K562 (cell line): ENCODE measurements around the gene CCDC88C. TPM values are rescaled to one million over a fixed set of nuclear protein-coding genes. Genes with fewer than 3 reads are reported as not detected.

Source experiments
- ATAC-seq: fragments of 200-7000 bp; cut with Tn5 transposase; 3 replicates; pipeline ENCODE4 v1.9.1; 2020; ENCODE audit warnings: moderate library complexity
- BruUV-seq: library from RNA; stranded (reverse); fragments of 400-500 nt; replicated peaks from 2 replicates; lab custom pipeline; 2021; lab: Mats Ljungman, UMichigan
- CTCF ChIA-PET: fragments of 300-600 bp; formaldehyde crosslinking; extraction: SDS; loops from one replicate; lab custom pipeline; 2021; ENCODE audit warnings: low intra/inter-chr PET ratio; lab: Yijun Ruan, JAX
- POLR2A ChIA-PET: fragments of 300-600, 350-650 bp; sonication (Branson Sonifier 250); formaldehyde crosslinking; extraction: SDS; loops from one replicate; lab custom pipeline; 2021; ENCODE audit warnings: antibody characterized with exemption, inconsistent platforms; lab: Yijun Ruan, JAX
- DNase-seq, 4 experiments: peaks; one replicate each; pipeline versions ENCODE4 v3.0.0 to v3.0.0-alpha.2; 2011 to 2018; ENCODE audit warnings: low spot score in 3 of 4, mixed read lengths in 3 of 4; ENCODE audit errors: extremely low read depth in 1 of 4
- FAIRE-seq: peaks from 2 replicates; lab custom pipeline; 2011; peaks lifted over from hg19 to GRCh38; lab: Jason Lieb, UNC
- H2AFZ ChIP-seq: 2 replicates; pipeline ENCODE4 v1.6.0; 2011; ENCODE audit warnings: low read depth, low read length, control low read depth, inconsistent platforms
- H3K27ac ChIP-seq: fragments of 200-600 bp; 3 replicates; pipeline ENCODE4 v1.8.0; 2011; ENCODE audit warnings: low read depth, mild to moderate bottlenecking, control low read depth, inconsistent platforms, low read length, moderate library complexity, mixed read lengths; ENCODE audit errors: extremely low read depth
- H3K27me3 ChIP-seq, 2 experiments: fragments of 300-600 bp in 1 of 2; 2 replicates in 1 of 2; 3 replicates in 1 of 2; pipeline versions ENCODE4 v1.6.0 to v1.8.0; 2011; ENCODE audit warnings: inconsistent platforms in 2 of 2, low read length in 2 of 2, mild to moderate bottlenecking in 1 of 2, mixed read lengths in 1 of 2, moderate library complexity in 1 of 2; ENCODE audit not compliant: control insufficient read depth in 2 of 2, insufficient read depth in 2 of 2
- H3K36me3 ChIP-seq: fragments of 300-600 bp; 3 replicates; pipeline ENCODE4 v1.8.0; 2011; ENCODE audit warnings: mild to moderate bottlenecking, low read length, inconsistent platforms; ENCODE audit not compliant: control insufficient read depth, insufficient read depth
- H3K4me1 ChIP-seq, 2 experiments: fragments of 200-600 bp in 1 of 2; replicated peaks in 1 of 2; 2 replicates in 1 of 2; 3 replicates in 1 of 2; pipeline versions ENCODE4 v1.5.1 to v1.8.0; 2011; ENCODE audit warnings: inconsistent platforms in 2 of 2, low read length in 2 of 2, mild to moderate bottlenecking in 1 of 2, mixed read lengths in 1 of 2, moderate library complexity in 1 of 2; ENCODE audit not compliant: control insufficient read depth in 2 of 2, insufficient read depth in 2 of 2
- H3K4me2 ChIP-seq: 2 replicates; pipeline ENCODE4 v1.6.1; 2011; ENCODE audit warnings: low read length, control low read depth, inconsistent platforms, mixed read lengths; ENCODE audit not compliant: insufficient read depth
- H3K4me3 ChIP-seq: fragments of 200-600 bp; sonication (generic), shearing (Covaris generic); 2 replicates; pipeline ENCODE4 v1.5.1; 2016; ENCODE audit warnings: control low read depth, inconsistent platforms
- H3K79me2 ChIP-seq: fragments of 200-600 bp; 3 replicates; pipeline ENCODE4 v1.8.0; 2011; ENCODE audit warnings: low read length, inconsistent platforms; ENCODE audit not compliant: control insufficient read depth, insufficient read depth
- H3K9ac ChIP-seq, 2 experiments: 2 replicates each; pipeline versions ENCODE4 v1.6.0 to v1.6.1; 2011; ENCODE audit warnings: low read depth in 2 of 2, low read length in 2 of 2, control low read depth in 1 of 2, inconsistent platforms in 1 of 2, mild to moderate bottlenecking in 1 of 2, mixed read lengths in 1 of 2; ENCODE audit not compliant: insufficient read depth in 1 of 2
- H3K9me1 ChIP-seq: one replicate; pipeline ENCODE4 v1.6.0; 2011; ENCODE audit warnings: inconsistent platforms, mild to moderate bottlenecking, low read length, moderate library complexity; ENCODE audit not compliant: control insufficient read depth, insufficient read depth
- H3K9me3 ChIP-seq: replicated peaks from 2 replicates; pipeline ENCODE4 v1.5.1; 2011; ENCODE audit warnings: low read depth, low read length, inconsistent platforms; ENCODE audit not compliant: control insufficient read depth, insufficient read depth
- H4K20me1 ChIP-seq: replicated peaks from 2 replicates; pipeline ENCODE4 v1.6.1; 2011; ENCODE audit warnings: low read length, inconsistent platforms, mixed read lengths; ENCODE audit not compliant: control insufficient read depth, insufficient read depth
- HNRNPK ChIP-seq: fragments of 200-400 bp; formaldehyde crosslinking; IDR thresholded peaks from one replicate; pipeline ENCODE4 v1.6.1; 2018; ENCODE audit warnings: mild to moderate bottlenecking, low read depth, low read length; ENCODE audit not compliant: poor library complexity, severe bottlenecking
- MAX ChIP-seq: sonication (generic); formaldehyde crosslinking; IDR thresholded peaks from 2 replicates; pipeline ENCODE4 v1.9.0; 2022; ENCODE audit warnings: mild to moderate bottlenecking, missing genetic modification reagents
- MYNN ChIP-seq, 2 experiments: sonication (generic); formaldehyde crosslinking in 1 of 2; IDR thresholded peaks; 2 replicates each; pipeline versions ENCODE4 v1.5.0 to v1.6.1; 2016 to 2020; ENCODE audit warnings: antibody characterized with exemption in 1 of 2, missing genetic modification reagents in 1 of 2
- SRF ChIP-seq, 2 experiments: fragments of 250-450, 450-650 bp in 1 of 2; sonication (Bioruptor Pico) in 1 of 2; sonication (generic) in 1 of 2; formaldehyde crosslinking; IDR thresholded peaks; 2 replicates each; pipeline versions ENCODE4 v1.5.0 to v1.5.1; 2020 to 2022; ENCODE audit warnings: mild to moderate bottlenecking in 1 of 2, missing genetic modification reagents in 1 of 2
- ZBTB26 ChIP-seq: fragments of 450-650 bp; formaldehyde crosslinking; IDR thresholded peaks from 2 replicates; pipeline ENCODE4 v1.4.0; 2022; ENCODE audit warnings: missing genetic modification characterization
- ZNF3 ChIP-seq: fragments of 250-450 bp; sonication (Bioruptor Pico); IDR thresholded peaks from 2 replicates; pipeline ENCODE4 v1.5.0; 2021; ENCODE audit warnings: mild to moderate bottlenecking, moderate library complexity
- ZNF324 ChIP-seq: fragments of 250-450 bp; sonication (Bioruptor Pico); IDR thresholded peaks from 2 replicates; pipeline ENCODE4 v1.4.0; 2020; ENCODE audit warnings: mild to moderate bottlenecking
- ZNF347 ChIP-seq: fragments of 450-650 bp; formaldehyde crosslinking; IDR thresholded peaks from 2 replicates; pipeline ENCODE4 v1.4.0; 2020; ENCODE audit warnings: low read depth, mild to moderate bottlenecking, moderate library complexity
- ZNF354B ChIP-seq: fragments of 250-450 bp; sonication (Bioruptor Pico); IDR thresholded peaks from 2 replicates; pipeline ENCODE4 v1.4.0; 2020
- ZNF830 ChIP-seq: fragments of 250-450 bp; sonication (Bioruptor Pico); IDR thresholded peaks from 2 replicates; pipeline ENCODE4 v1.5.0; 2021; ENCODE audit warnings: mild to moderate bottlenecking
- WGBS: fragments of 100-300 bp; shearing (Covaris generic); methylation state at CpG from one replicate; pipeline ENCODE4 v1.1.6; 2016; ENCODE audit warnings: low coverage, mixed read lengths; ENCODE audit not compliant: insufficient coverage; ENCODE audit errors: missing lambda C conversion rate; 5-methylcytosine and 5-hydroxymethylcytosine counted together
- in situ Hi-C: fragments of 300-500 bp; cut with MboI; formaldehyde crosslinking; loops from 4 replicates; pipeline ENCODE4 v1.15.0; 2018; ENCODE audit warnings: inconsistent platforms, mixed read lengths
- intact Hi-C: fragments of 100-400 bp; cut with micrococcal nuclease; formaldehyde crosslinking; loops from 2 replicates; pipeline ENCODE4 v1.14.2; 2022
- polyA plus RNA-seq, 8 experiments: library from polyadenylated mRNA; depleted of rRNA in 4 of 8; stranded (reverse) in 5 of 8; unstranded in 3 of 8; fragments of >200 nt; fragmentation: Nextera tagmentation in 2 of 8; fragmentation: Illumina TruSeq in 1 of 8; extraction: Ambion mirVana in 2 of 8; extraction: Trizol in 1 of 8; gene quantifications; 2 replicates each; pipeline versions ENCODE4 v1.2.1 to v1.2.3, GENCODE V29; 2011 to 2014; ENCODE audit warnings: inconsistent platforms in 1 of 8, missing spikeins in 1 of 8
- total RNA-seq, 7 experiments: library from RNA; depleted of rRNA in 6 of 7; stranded (reverse); fragments of >200 nt in 6 of 7; fragmentation: Illumina TruSeq in 2 of 7; extraction: Trizol in 2 of 7; gene quantifications; 2 replicates each; pipeline versions ENCODE4 v1.2.1 to v1.2.3, GENCODE V29; 2011 to 2021; ENCODE audit warnings: low replicate concordance in 1 of 7
- TF ChIP-seq, protein P1 (sequence below): fragments of 450-650 bp; formaldehyde crosslinking; IDR thresholded peaks from 2 replicates; pipeline ENCODE4 v1.4.0; 2020; ENCODE audit warnings: mild to moderate bottlenecking, moderate library complexity
- TF ChIP-seq, protein P2 (sequence below), 2 experiments: fragments of 450-650 bp in 1 of 2; sonication (generic) in 1 of 2; formaldehyde crosslinking; conservative IDR thresholded peaks; 2 replicates each; pipeline versions ENCODE4 v1.4.0 to v1.8.1; 2020 to 2022; ENCODE audit warnings: mild to moderate bottlenecking in 1 of 2, missing genetic modification reagents in 1 of 2
- TF ChIP-seq, protein P3 (sequence below): fragments of 250-450 bp; sonication (Bioruptor Pico); IDR thresholded peaks from 2 replicates; pipeline ENCODE4 v1.4.0; 2020
- TF ChIP-seq, protein P4 (sequence below): IDR thresholded peaks from 2 replicates; pipeline ENCODE4 v1.6.1; 2014; ENCODE audit warnings: antibody characterized with exemption

Gene CCDC88C
- total and polyA plus RNA-seq, 9 of the 15 experiments (the other 6 are each of a cell fraction or from before 2014, with no cell fraction given), result 0.62 to 22.5 (median 10.7) TPM

- ChIA-PET POLR2A (interaction anchor here (0.6 to 0.8 kb wide), 3 partner anchors 8 to 449 kb away, joined by 3 read pairs; no protein-coding TSS in a partner anchor), CTCF (interaction anchor here (1.4 kb wide), 2 partner anchors 91 to 93 kb away, joined by 5 to 8 read pairs; partner anchors contain the start of gene CCDC88C)
- Histone ChIP-seq H3K36me3 (peaks cover 41% of the 10 kb centered on the region; the same call in 2 of the 3 replicates), H3K27me3 (no peaks in the 10 kb centered on the region), H3K27ac (no peak overlapping the region), H3K4me1 (peaks cover 14 to 19% of the 10 kb centered on the region in 2 experiments; a peak in 4 of 5 replicates), H3K9me3 (no peaks in the 10 kb centered on the region), H3K79me2 (no peaks in the 10 kb centered on the region), H3K4me3 (no peak overlapping the region), H2AFZ (no peak overlapping the region), H3K9me1 (no peaks in the 10 kb centered on the region), H4K20me1 (no peaks in the 10 kb centered on the region), H3K4me2 (no peak overlapping the region), H3K9ac (no peak overlapping the region)
- no peak for FAIRE-seq
- 75% methylated on average over 9 of the region's 20 CpGs for WGBS
- in situ Hi-C loops (loop anchor here (10.0 kb wide), 1 partner anchor 100 kb away; no protein-coding TSS in a partner anchor), intact Hi-C loops (no loop called here)
- DNase-seq, result no peak
- BruUV-seq, result no TSS peak
- ATAC-seq, result no peak
- TF ChIP-seq MAX (CRISPR knock-in tag) (no peak), HNRNPK (no peak), ZNF354B (CRISPR knock-in tag) (no peak), SRF (CRISPR knock-in tag; IDR thresholded peaks at IDR 0.05) (no peak), ZNF324 (CRISPR knock-in tag) (no peak), ZBTB26 (no peak), ZNF830 (CRISPR knock-in tag) (no peak), MYNN (IDR thresholded peaks at IDR 0.05) (no peak), MYNN (CRISPR knock-in tag; IDR thresholded peaks at IDR 0.05) (no peak), ZNF347 (CRISPR knock-in tag) (no peak), ZNF3 (CRISPR knock-in tag) (no peak)
- TF ChIP-seq, protein P1, sequence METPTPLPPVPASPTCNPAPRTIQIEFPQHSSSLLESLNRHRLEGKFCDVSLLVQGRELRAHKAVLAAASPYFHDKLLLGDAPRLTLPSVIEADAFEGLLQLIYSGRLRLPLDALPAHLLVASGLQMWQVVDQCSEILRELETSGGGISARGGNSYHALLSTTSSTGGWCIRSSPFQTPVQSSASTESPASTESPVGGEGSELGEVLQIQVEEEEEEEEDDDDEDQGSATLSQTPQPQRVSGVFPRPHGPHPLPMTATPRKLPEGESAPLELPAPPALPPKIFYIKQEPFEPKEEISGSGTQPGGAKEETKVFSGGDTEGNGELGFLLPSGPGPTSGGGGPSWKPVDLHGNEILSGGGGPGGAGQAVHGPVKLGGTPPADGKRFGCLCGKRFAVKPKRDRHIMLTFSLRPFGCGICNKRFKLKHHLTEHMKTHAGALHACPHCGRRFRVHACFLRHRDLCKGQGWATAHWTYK (CRISPR knock-in tag), result no peak
- TF ChIP-seq, protein P2, sequence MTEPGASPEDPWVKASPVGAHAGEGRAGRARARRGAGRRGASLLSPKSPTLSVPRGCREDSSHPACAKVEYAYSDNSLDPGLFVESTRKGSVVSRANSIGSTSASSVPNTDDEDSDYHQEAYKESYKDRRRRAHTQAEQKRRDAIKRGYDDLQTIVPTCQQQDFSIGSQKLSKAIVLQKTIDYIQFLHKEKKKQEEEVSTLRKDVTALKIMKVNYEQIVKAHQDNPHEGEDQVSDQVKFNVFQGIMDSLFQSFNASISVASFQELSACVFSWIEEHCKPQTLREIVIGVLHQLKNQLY (CRISPR knock-in tag; conservative IDR thresholded peaks at IDR 0.05), result no peak
- TF ChIP-seq, protein P3, sequence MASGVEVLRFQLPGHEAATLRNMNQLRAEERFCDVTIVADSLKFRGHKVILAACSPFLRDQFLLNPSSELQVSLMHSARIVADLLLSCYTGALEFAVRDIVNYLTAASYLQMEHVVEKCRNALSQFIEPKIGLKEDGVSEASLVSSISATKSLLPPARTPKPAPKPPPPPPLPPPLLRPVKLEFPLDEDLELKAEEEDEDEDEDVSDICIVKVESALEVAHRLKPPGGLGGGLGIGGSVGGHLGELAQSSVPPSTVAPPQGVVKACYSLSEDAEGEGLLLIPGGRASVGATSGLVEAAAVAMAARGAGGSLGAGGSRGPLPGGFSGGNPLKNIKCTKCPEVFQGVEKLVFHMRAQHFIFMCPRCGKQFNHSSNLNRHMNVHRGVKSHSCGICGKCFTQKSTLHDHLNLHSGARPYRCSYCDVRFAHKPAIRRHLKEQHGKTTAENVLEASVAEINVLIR, result no peak
- TF ChIP-seq, protein P4, sequence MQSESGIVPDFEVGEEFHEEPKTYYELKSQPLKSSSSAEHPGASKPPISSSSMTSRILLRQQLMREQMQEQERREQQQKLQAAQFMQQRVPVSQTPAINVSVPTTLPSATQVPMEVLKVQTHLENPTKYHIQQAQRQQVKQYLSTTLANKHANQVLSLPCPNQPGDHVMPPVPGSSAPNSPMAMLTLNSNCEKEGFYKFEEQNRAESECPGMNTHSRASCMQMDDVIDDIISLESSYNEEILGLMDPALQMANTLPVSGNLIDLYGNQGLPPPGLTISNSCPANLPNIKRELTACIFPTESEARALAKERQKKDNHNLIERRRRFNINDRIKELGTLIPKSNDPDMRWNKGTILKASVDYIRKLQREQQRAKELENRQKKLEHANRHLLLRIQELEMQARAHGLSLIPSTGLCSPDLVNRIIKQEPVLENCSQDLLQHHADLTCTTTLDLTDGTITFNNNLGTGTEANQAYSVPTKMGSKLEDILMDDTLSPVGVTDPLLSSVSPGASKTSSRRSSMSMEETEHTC, result no peak
These were observed 92.7 kb downstream of the CCDC88C start for GRCh38 chr14:91324606-91325575.
